Measurements from ENCODE around the gene TFCP2.
"Not testable (repeated sequence)": the region's sequence is repeated elsewhere in the genome, so short reads cannot be mapped to it uniquely, and the experiment has no call there.

Gene TFCP2

GRCh38 chr12:51080136-51080535 is 92.8 kb downstream of the TFCP2 start:
- no peak for DNase-seq

GRCh38 chr12:51078866-51079265 is 94.1 kb downstream of the TFCP2 start:
- not testable (repeated sequence) for DNase-seq

GRCh38 chr12:51078346-51078745 is 94.6 kb downstream of the TFCP2 start:
- not testable (repeated sequence) for DNase-seq

- no peak for DNase-seq
These were observed 95.0 kb downstream of the TFCP2 start for GRCh38 chr12:51077930-51078329.

GRCh38 chr12:51076236-51076930 is 96.6 kb downstream of the TFCP2 start:
- DNase-seq = peak; percentile 31

- no peak for DNase-seq
These were observed 97.5 kb downstream of the TFCP2 start for GRCh38 chr12:51075390-51075789.

- no peak for DNase-seq
These were observed 101.3 kb downstream of the TFCP2 start for GRCh38 chr12:51071663-51072062.

GRCh38 chr12:51070004-51070403 is 102.9 kb downstream of the TFCP2 start:
- no peak for DNase-seq

- DNase-seq = no peak
These were observed 105.2 kb downstream of the TFCP2 start for GRCh38 chr12:51067771-51068170.

- no peak for DNase-seq
These were observed 105.7 kb downstream of the TFCP2 start for GRCh38 chr12:51067229-51067628.

- DNase-seq = no peak
These were observed 107.4 kb downstream of the TFCP2 start for GRCh38 chr12:51065530-51065929.

GRCh38 chr12:51062631-51063397 is 110.1 kb downstream of the TFCP2 start:
- DNase-seq = no peak

- DNase-seq = no peak
These were observed 113.8 kb downstream of the TFCP2 start for GRCh38 chr12:51059086-51059485.

GRCh38 chr12:51056242-51056641 is 116.7 kb downstream of the TFCP2 start:
- no peak for DNase-seq

- DNase-seq = no peak
These were observed 117.9 kb downstream of the TFCP2 start for GRCh38 chr12:51055060-51055459.

GRCh38 chr12:51051787-51052186 is 121.1 kb downstream of the TFCP2 start:
- DNase-seq = peak; percentile 23

GRCh38 chr12:51049525-51049924 is 123.4 kb downstream of the TFCP2 start:
- no peak for DNase-seq

- DNase-seq = no peak
These were observed 124.2 kb downstream of the TFCP2 start for GRCh38 chr12:51048661-51049251.

GRCh38 chr12:51047655-51048540 is 125.0 kb downstream of the TFCP2 start, which contains the start of gene LETMD1:
TSS of gene LETMD1 (plus strand) at chr12:51048327. CDS start at chr12:51048357, 30 bp downstream.
- peak; percentile 97 for DNase-seq
